ENCODE results near the gene RNU4-1.

- TF ChIP-seq CTCF (IDR thresholded peaks at IDR 0.05), result no peak
- no peak for TF ChIP-seq POLR2A (IDR thresholded peaks at IDR 0.05)
Measured at GRCh38 chr12:120301962-120302815, 9.2 kb upstream of the RNU4-1 start, which contains the start of gene SIRT4.

All from lower leg skin (tissue), 3 donors.